ENCODE measurements around the gene DEGS2. TPM values are rescaled to one million over a fixed set of nuclear protein-coding genes. Genes with fewer than 3 reads are reported as not detected.

DEGS2 gene
- total and polyA plus RNA-seq, 2 of the 13 experiments (the other 11 are each of a cell fraction or from before 2014, with no cell fraction given), result 0.09 TPM

DNA sequence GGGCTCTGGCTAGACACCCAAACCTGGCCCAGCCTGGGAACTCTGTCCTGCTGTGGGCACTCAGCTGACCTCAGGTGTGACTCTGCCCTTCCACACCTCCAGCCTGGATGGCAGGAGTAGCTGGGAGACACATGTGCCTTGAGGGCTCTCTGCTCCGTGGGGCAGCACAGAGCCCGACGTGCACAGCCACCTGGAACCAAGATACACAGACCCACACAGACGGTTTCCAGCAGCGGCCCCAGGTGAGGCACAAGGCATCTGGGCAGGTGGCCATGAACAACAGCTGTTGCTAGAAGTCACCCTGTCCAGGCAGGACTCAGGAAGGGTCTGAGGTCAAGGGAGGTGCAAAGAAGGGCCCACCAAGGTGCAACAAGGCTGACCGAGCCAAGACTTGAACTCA, 5.9 kb downstream of the DEGS2 start:
- DNase-seq (ENCODE audit: low spot score) (no peak), FAIRE-seq (no peak), ATAC-seq (no peak)
- Histone ChIP-seq H2AFZ (ENCODE audit: low read length) (no peak overlapping the region), H3K4me2 (ENCODE audit: low read depth, low read length) (no peak overlapping the region), H3K9ac (ENCODE audit: insufficient read depth, low read depth, low read length) (no peak overlapping the region), H3K27ac (ENCODE audit: extremely low read length, insufficient read depth, low read length) (no peak overlapping the region), H3K4me3 (replicated peaks in 1 of 3; ENCODE audit: insufficient read depth in 1 of 3, low read depth in 2 of 3, low read length in 3 of 3) (no peak overlapping the region), H4K20me1 (ENCODE audit: insufficient read depth, low read length) (no peaks in the 10 kb centered on the region), H3K9me3 (ENCODE audit: low read length) (peaks cover 10% of the 10 kb centered on the region), H3K79me2 (ENCODE audit: insufficient read depth, low read length) (no peaks in the 10 kb centered on the region), H3K36me3 (replicated peaks in 1 of 2; ENCODE audit: control insufficient read depth in 1 of 2, insufficient read depth in 2 of 2, low read length in 2 of 2) (no peaks in the 10 kb centered on the region), H3K4me1 (ENCODE audit: insufficient read depth, low read length) (peaks cover 32% of the 10 kb centered on the region), H3K27me3 (ENCODE audit: control insufficient read depth in 1 of 2, insufficient read depth in 2 of 2, low read length in 2 of 2) (peaks cover 5 to 11% of the 10 kb centered on the region in 2 experiments; a peak in 4 of 5 replicates)
- no peak for TF ChIP-seq MBD4 (IDR thresholded peaks at IDR 0.05; ENCODE audit: borderline replicate concordance, low read length)
- TF ChIP-seq EP300 (IDR thresholded peaks at IDR 0.05; ENCODE audit: low read depth in 2 of 2, low read length in 2 of 2), result no peak
- TF ChIP-seq EP300 (CRISPR knock-in tag; IDR thresholded peaks at IDR 0.05; ENCODE audit: borderline replicate concordance), result no peak
- TF ChIP-seq ZBTB3 (CRISPR knock-in tag; IDR thresholded peaks at IDR 0.05; ENCODE audit: borderline replicate concordance, low read depth), result no peak
- TF ChIP-seq ARNT2 (CRISPR knock-in tag; IDR thresholded peaks at IDR 0.05; ENCODE audit: low read depth), result no peak
- TF ChIP-seq FOXP1 (IDR thresholded peaks at IDR 0.05), result no peak
- no peak for TF ChIP-seq FOXP1 (CRISPR knock-in tag; IDR thresholded peaks at IDR 0.05)
- TF ChIP-seq, protein P1, sequence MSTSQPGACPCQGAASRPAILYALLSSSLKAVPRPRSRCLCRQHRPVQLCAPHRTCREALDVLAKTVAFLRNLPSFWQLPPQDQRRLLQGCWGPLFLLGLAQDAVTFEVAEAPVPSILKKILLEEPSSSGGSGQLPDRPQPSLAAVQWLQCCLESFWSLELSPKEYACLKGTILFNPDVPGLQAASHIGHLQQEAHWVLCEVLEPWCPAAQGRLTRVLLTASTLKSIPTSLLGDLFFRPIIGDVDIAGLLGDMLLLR (CRISPR knock-in tag; IDR thresholded peaks at IDR 0.05), result no peak
- TF ChIP-seq ZNF17 (CRISPR knock-in tag; IDR thresholded peaks at IDR 0.05), result no peak
- TF ChIP-seq, protein P2, sequence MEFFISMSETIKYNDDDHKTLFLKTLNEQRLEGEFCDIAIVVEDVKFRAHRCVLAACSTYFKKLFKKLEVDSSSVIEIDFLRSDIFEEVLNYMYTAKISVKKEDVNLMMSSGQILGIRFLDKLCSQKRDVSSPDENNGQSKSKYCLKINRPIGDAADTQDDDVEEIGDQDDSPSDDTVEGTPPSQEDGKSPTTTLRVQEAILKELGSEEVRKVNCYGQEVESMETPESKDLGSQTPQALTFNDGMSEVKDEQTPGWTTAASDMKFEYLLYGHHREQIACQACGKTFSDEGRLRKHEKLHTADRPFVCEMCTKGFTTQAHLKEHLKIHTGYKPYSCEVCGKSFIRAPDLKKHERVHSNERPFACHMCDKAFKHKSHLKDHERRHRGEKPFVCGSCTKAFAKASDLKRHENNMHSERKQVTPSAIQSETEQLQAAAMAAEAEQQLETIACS (CRISPR knock-in tag; IDR thresholded peaks at IDR 0.05), result no peak
- TF ChIP-seq KLF15 (CRISPR knock-in tag; IDR thresholded peaks at IDR 0.05; ENCODE audit: borderline replicate concordance), result no peak
- no peak for TF ChIP-seq SP140L (CRISPR knock-in tag; IDR thresholded peaks at IDR 0.05; ENCODE audit: borderline replicate concordance)
- TF ChIP-seq SETDB1 (CRISPR knock-in tag; IDR thresholded peaks at IDR 0.05; ENCODE audit: borderline replicate concordance), result no peak
- TF ChIP-seq ZNF678 (CRISPR knock-in tag; IDR thresholded peaks at IDR 0.05), result no peak
- no peak for TF ChIP-seq ZNF350 (CRISPR knock-in tag; IDR thresholded peaks at IDR 0.05; ENCODE audit: borderline replicate concordance, low read depth)
- TF ChIP-seq, protein P3, sequence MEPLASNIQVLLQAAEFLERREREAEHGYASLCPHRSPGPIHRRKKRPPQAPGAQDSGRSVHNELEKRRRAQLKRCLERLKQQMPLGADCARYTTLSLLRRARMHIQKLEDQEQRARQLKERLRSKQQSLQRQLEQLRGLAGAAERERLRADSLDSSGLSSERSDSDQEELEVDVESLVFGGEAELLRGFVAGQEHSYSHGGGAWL (CRISPR knock-in tag; IDR thresholded peaks at IDR 0.05), result no peak
- TF ChIP-seq TEF (CRISPR knock-in tag; IDR thresholded peaks at IDR 0.05), result no peak
- TF ChIP-seq, protein P4, sequence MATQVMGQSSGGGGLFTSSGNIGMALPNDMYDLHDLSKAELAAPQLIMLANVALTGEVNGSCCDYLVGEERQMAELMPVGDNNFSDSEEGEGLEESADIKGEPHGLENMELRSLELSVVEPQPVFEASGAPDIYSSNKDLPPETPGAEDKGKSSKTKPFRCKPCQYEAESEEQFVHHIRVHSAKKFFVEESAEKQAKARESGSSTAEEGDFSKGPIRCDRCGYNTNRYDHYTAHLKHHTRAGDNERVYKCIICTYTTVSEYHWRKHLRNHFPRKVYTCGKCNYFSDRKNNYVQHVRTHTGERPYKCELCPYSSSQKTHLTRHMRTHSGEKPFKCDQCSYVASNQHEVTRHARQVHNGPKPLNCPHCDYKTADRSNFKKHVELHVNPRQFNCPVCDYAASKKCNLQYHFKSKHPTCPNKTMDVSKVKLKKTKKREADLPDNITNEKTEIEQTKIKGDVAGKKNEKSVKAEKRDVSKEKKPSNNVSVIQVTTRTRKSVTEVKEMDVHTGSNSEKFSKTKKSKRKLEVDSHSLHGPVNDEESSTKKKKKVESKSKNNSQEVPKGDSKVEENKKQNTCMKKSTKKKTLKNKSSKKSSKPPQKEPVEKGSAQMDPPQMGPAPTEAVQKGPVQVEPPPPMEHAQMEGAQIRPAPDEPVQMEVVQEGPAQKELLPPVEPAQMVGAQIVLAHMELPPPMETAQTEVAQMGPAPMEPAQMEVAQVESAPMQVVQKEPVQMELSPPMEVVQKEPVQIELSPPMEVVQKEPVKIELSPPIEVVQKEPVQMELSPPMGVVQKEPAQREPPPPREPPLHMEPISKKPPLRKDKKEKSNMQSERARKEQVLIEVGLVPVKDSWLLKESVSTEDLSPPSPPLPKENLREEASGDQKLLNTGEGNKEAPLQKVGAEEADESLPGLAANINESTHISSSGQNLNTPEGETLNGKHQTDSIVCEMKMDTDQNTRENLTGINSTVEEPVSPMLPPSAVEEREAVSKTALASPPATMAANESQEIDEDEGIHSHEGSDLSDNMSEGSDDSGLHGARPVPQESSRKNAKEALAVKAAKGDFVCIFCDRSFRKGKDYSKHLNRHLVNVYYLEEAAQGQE (IDR thresholded peaks at IDR 0.05; ENCODE audit: borderline replicate concordance in 1 of 2, low read depth in 1 of 2, low read length in 2 of 2), result no peak
- no peak for TF ChIP-seq ZNF75D (CRISPR knock-in tag; IDR thresholded peaks at IDR 0.05; ENCODE audit: borderline replicate concordance)
- no peak for TF ChIP-seq NFRKB (IDR thresholded peaks at IDR 0.05)
- TF ChIP-seq MAFG (CRISPR knock-in tag; IDR thresholded peaks at IDR 0.05), result no peak
- in situ Hi-C loops (cut with HindIII; ENCODE audit: extremely low pct_ligation_motif_present, low pct_unique_long_range_greater_than_20kb), result no loop called here
- no CpG with 5 or more reads among the region's 6 CpGs for WGBS (ENCODE audit: low lambda C conversion rate)
- POLR2A ChIA-PET, result no interaction called here
- no TSS peak for BruUV-seq (replicated peaks)
- intact Hi-C loops (cut with micrococcal nuclease; ENCODE audit: unreplicated experiment), result no loop called here
- CTCF ChIA-PET (ENCODE audit: low intra/inter-chr PET ratio, low total read pairs), result interaction anchor here (3.2 kb wide), 1 partner anchor 13 kb away, joined by 11 read pairs; no protein-coding TSS in a partner anchor

All from HepG2 (cell line).